ENCODE measurements around the gene VPS13D. TPM values are rescaled to one million over a fixed set of nuclear protein-coding genes. Genes with fewer than 3 reads are reported as not detected.

Gene VPS13D
- total RNA-seq, 2 experiments from 2014 or later, result 52.6 to 53.3 TPM

DNA sequence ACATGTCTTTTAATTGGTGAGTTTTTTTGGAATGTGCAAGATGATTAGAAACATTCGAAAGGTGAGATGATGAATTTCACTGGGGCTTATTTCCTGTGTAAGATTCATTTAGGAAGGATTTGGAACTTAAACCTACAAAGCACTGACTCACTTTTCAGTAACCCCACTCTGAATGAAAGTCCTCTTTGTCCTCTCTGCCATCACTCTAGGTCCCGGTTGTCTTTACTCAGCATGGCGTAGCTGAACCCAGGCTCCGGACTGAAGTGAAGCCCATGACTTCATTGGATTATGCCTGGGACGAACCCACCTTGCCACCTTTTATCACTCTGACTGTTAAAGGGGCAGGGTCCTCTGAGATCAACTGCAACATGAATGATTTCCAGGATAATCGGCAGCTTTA, 139.4 kb downstream of the VPS13D start:
- Mint-ChIP-seq H3K4me3 (no peak overlapping the region), H3K27me3 (no peaks in the 10 kb centered on the region), H3K36me3 (peaks cover 49% of the 10 kb centered on the region), H3K9me3 (no peaks in the 10 kb centered on the region), H3K4me1 (peaks cover 6% of the 10 kb centered on the region), H3K27ac (no peak overlapping the region)
- ATAC-seq (ENCODE audit: low read depth) (no peak), DNase-seq (no peak)
- POLR2A ChIA-PET, result no interaction called here

DNA sequence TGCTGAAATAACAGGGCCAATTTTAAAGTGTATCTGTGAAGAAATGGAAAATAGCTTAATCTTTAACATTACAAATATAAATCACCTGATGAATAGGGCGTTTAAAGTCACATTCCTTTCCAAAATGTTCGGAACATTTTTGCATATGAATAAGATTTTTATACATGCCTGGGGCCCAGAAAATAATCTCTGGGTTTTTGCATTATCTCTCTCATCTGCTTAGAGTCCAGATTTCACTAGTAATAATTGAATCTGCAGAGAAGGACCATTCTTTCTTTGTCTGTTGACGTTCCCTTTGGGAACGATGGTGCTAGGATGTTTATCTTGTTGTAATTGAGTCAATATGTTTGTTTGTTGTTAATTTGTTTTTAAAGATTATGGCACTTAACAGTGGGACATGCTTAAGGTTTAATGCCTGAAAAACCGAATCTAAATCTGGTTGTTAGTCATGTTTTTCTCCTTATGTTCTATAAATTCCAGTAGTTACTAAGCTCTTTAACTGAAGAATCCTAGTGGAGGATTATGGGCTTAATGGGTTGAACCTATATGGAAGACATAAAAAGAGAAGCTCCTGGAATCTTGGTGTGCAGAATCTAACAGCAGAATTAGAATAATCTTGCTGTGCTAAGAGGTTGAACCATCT, 140.6 kb downstream of the VPS13D start:
- Mint-ChIP-seq H3K27me3 (no peaks in the 10 kb centered on the region), H3K4me1 (peaks cover 8% of the 10 kb centered on the region), H3K4me3 (no peak overlapping the region), H3K9me3 (no peaks in the 10 kb centered on the region), H3K27ac (no peak overlapping the region), H3K36me3 (peaks cover 42% of the 10 kb centered on the region)
- POLR2A ChIA-PET, result no interaction called here
- DNase-seq (no peak), ATAC-seq (ENCODE audit: low read depth) (no peak)

DNA sequence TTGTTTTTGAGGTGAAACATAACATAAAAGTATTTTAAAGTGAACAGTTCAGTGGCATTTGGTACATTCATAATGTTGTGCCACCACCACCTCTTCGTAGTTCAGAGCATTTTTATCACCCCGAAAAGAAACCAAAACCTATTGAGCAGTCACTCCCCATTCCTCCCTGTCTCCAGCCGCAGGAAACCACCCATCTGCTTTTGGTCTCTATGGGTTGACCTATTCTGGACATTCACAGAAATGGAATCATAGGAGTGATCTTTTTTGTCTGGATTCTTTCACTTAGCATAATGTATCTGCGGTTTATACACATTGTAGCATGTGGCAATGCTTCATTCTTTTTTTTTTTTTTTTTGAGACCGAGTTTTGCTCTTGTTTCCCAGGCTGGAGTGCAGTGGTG, 141.2 kb downstream of the VPS13D start:
- no peaks in the 10 kb centered on the region for H3K27me3 Mint-ChIP-seq
- ATAC-seq (ENCODE audit: low read depth) (no peak), DNase-seq (no peak)
- H3K4me3 Mint-ChIP-seq, result no peak overlapping the region
- POLR2A ChIA-PET, result interaction anchor here (0.8 kb wide), 1 partner anchor 30 kb away, joined by 3 read pairs; no protein-coding TSS in a partner anchor
- peaks cover 10% of the 10 kb centered on the region for H3K4me1 Mint-ChIP-seq
- H3K9me3 Mint-ChIP-seq, result no peaks in the 10 kb centered on the region
- peaks cover 44% of the 10 kb centered on the region for H3K36me3 Mint-ChIP-seq
- no peak overlapping the region for H3K27ac Mint-ChIP-seq

DNA sequence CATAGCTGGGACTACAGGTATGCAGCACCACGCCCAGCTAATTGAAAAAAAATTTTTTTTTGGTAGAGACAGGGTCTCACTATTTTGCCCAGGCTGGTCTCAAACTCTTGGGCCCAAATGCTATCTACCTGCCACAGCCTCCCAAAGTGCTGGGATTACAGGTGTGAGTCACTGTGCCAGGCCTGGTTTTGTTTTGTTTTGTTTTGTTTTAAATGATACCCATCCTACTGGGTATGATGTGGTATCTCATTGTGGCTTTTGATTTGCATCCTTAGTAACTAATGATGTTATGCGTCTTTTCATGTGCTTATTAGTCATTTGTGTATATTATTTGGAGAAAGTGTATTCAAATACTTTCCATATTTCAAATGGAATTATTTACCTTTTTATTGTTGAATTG, 142.3 kb downstream of the VPS13D start:
- H3K9me3 Mint-ChIP-seq, result no peaks in the 10 kb centered on the region
- POLR2A ChIA-PET, result no interaction called here
- H3K4me1 Mint-ChIP-seq, result peaks cover 15% of the 10 kb centered on the region
- peaks cover 41% of the 10 kb centered on the region for H3K36me3 Mint-ChIP-seq
- ATAC-seq (ENCODE audit: low read depth), result no peak
- no peak overlapping the region for H3K4me3 Mint-ChIP-seq
- H3K27me3 Mint-ChIP-seq, result no peaks in the 10 kb centered on the region
- no peak for DNase-seq
- H3K27ac Mint-ChIP-seq, result no peak overlapping the region

DNA sequence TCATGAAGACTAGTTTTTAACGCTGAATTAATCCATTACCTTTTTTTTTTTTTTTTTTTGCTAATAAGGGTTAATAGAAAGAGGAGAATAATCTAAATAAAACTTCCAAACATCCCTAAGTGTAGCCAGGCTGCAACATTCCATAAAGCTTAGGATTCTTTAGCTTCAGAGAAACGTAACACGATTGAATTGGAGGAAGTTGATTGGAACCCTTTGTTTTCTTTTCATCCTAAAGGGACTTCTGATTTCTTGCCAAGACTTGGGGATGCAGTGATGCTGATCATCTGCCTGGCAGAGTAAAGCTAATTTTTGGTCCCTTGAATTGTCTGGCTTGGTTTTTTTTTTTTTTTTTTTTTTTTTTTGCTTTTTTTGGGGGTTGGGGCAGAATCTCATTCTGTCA, 142.9 kb downstream of the VPS13D start:
- POLR2A ChIA-PET, result no interaction called here
- Mint-ChIP-seq H3K36me3 (peaks cover 41% of the 10 kb centered on the region), H3K27me3 (no peaks in the 10 kb centered on the region), H3K4me1 (peaks cover 15% of the 10 kb centered on the region), H3K9me3 (no peaks in the 10 kb centered on the region), H3K27ac (no peak overlapping the region), H3K4me3 (no peak overlapping the region)
- ATAC-seq (ENCODE audit: low read depth) (no peak), DNase-seq (no peak)

DNA sequence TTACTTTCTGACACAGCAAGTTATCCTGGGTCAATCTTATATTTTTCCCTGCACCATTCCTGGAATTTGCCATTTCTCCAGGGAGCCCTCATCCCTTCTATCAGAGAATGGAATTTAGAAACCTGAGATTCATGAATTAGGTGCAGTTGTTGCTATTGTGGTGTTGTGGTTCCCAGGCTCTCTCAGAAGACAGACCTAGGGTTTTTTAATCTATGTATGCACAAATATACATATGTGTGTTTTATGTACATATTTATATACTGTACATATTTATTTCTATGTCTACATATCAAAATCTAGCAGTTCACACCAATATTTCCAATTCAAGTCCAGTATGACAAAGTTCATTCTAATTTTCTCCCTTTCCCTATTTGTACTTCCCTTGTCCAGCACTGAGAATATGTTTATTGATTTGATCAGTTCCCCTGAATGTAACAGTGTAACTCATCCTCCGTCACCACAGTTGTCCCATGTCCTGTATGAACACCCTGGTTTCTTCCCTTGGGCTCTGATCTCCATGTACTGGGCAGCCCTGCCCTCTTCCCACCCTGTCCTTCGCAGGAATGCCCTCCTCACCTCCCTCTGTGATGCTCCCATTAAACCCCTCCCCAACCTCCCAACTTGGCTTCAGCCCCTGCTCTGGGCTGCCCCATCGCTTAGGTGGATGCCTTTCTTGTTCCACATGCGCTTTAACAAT, 145.5 kb downstream of the VPS13D start:
- DNase-seq (no peak), ATAC-seq (ENCODE audit: low read depth) (no peak)
- H3K4me1 Mint-ChIP-seq, result peaks cover 15% of the 10 kb centered on the region
- H3K4me3 Mint-ChIP-seq, result no peak overlapping the region
- H3K27me3 Mint-ChIP-seq, result no peaks in the 10 kb centered on the region
- no peak overlapping the region for H3K27ac Mint-ChIP-seq
- POLR2A ChIA-PET, result no interaction called here
- peaks cover 38% of the 10 kb centered on the region for H3K36me3 Mint-ChIP-seq
- H3K9me3 Mint-ChIP-seq, result no peaks in the 10 kb centered on the region

DNA sequence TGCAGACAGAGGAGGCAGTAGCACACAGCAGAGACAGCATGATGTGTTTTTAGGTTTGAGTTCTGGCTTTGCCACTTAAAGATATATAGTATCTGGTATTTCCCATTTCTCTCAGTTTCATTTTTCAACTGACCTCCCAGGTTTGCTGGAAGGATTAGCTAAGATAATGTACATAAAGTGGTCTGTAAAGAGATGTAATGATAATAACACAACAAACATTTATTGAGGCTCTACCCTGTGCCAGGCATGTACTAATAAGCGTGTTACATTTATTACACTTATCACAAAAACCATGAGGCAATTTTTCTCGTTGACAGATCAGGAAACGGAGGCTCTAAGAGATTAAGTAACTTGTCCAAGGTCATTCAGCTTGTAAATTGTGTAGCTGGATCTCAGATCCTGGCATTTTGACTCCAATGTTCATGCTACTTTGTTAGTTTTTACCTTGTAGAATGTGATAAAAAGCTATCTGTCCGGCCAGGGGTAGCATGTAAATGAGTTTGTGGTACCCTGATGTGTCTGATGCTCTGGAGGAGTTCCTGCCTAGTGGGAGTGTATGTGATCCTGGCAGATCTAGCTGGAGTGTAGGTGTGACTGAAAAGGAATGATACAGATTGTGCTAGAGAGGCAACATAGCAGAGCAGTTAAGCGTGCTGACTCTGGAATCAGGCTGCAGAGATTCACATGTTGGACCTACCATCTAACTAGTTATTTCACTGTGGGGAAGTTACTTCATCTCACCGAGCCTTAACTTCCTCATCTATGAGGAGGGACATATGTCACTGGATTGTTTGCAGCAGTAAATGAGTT, 146.6 kb downstream of the VPS13D start:
- Mint-ChIP-seq H3K36me3 (peaks cover 41% of the 10 kb centered on the region), H3K27me3 (no peaks in the 10 kb centered on the region), H3K9me3 (no peaks in the 10 kb centered on the region), H3K4me1 (peaks cover 15% of the 10 kb centered on the region), H3K27ac (no peak overlapping the region), H3K4me3 (no peak overlapping the region)
- ATAC-seq (ENCODE audit: low read depth), result no peak
- DNase-seq, result no peak
- POLR2A ChIA-PET, result no interaction called here

DNA sequence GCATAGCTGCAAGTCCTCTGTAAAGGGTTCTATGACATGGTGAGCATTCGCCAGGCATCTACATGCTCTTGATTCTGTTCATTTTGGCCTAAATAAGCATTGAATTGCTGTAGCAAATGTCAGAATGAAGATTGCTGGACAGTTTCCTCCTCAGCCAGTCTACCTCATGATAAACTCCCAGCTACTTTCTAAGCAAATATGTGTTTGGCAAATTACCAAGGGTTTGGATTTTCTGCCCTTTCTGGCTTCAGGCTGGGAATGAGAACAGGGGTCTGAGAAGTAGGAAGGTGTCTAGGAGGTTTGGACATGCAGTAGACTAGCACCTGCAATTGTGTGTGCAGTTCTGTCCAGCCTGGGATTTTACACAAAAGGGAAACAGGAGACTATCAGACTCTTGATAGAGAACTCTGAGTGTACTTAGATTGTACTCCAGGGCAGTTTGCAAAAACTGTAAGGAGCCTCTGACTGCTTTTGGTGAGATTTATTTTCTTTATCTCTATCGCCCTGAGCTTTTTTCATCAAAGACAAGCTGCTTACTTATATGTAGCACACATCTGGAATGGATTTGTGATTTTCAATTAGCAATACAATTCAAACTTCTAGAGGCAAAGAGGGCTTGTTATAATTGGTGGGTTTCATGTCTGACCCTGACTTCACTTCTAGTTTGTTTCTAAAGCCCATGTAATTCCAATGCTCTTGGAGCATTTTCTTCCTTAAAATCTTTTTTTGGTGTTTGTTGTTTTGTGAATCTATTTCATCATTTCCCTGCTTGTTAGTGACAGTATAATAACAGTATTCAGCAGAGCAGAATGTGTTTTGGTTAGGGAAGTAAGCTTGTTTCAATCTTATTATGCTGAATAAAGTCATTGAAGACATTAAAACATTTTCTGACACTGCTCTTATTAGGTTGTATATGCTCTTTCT, 150.8 kb downstream of the VPS13D start:
- peaks cover 25% of the 10 kb centered on the region for H3K4me1 Mint-ChIP-seq
- H3K27me3 Mint-ChIP-seq, result no peaks in the 10 kb centered on the region
- peaks cover 63% of the 10 kb centered on the region for H3K36me3 Mint-ChIP-seq
- no peak for DNase-seq
- H3K27ac Mint-ChIP-seq, result no peak overlapping the region
- POLR2A ChIA-PET, result no interaction called here
- ATAC-seq (ENCODE audit: low read depth), result no peak
- H3K9me3 Mint-ChIP-seq, result peaks cover 3% of the 10 kb centered on the region
- H3K4me3 Mint-ChIP-seq, result no peak overlapping the region

DNA sequence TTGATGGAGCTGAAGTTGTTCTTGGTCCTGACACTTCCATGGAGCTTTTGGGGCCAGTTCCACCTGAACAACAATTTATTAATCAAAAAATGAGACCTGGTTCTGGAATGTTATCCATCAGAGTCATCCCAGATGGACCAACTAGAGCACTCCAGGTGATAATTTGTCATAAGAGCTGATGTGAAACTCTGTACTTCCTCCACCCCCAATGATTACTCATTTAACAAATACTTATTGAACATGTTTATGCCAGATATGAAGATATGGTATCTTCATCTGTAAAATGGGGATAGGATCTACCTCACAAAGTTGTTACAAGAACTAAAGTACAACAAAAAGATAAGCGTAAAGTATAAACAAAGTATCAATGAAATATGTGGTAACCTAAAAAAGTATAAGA, 153.2 kb downstream of the VPS13D start:
- Mint-ChIP-seq H3K27me3 (no peaks in the 10 kb centered on the region), H3K36me3 (peaks cover 75% of the 10 kb centered on the region), H3K4me1 (peaks cover 28% of the 10 kb centered on the region), H3K4me3 (no peak overlapping the region), H3K9me3 (peaks cover 16% of the 10 kb centered on the region), H3K27ac (no peak overlapping the region)
- POLR2A ChIA-PET, result interaction anchor here (0.6 kb wide), 1 partner anchor 241 kb away, joined by 3 read pairs; no protein-coding TSS in a partner anchor
- DNase-seq (no peak), ATAC-seq (ENCODE audit: low read depth) (no peak)

DNA sequence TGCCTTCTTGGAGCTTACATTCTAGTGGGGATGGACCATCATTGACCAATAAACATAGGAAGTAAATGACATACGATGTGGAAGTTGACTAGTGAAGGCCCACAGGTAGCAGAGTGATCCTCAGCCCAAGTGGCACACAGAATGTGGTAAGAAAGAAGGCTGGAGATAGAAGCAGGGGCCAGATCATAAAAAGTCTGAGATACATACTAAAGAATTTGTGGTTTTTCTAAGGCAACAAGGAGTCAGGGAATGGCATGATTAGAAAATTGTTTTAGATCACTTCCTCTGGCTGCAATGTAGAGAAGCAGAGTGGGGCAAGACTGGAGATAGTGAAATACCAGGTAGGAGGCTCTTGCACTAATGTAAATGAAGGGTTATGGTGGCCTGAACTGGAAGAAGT, 154.0 kb downstream of the VPS13D start:
- Mint-ChIP-seq H3K4me3 (peak overlapping the region; percentile 19), H3K36me3 (peaks cover 80% of the 10 kb centered on the region), H3K9me3 (peaks cover 21% of the 10 kb centered on the region), H3K27ac (peak overlapping the region; percentile 69), H3K27me3 (no peaks in the 10 kb centered on the region), H3K4me1 (peaks cover 28% of the 10 kb centered on the region)
- DNase-seq, result no peak
- POLR2A ChIA-PET, result no interaction called here
- ATAC-seq (ENCODE audit: low read depth), result no peak

DNA sequence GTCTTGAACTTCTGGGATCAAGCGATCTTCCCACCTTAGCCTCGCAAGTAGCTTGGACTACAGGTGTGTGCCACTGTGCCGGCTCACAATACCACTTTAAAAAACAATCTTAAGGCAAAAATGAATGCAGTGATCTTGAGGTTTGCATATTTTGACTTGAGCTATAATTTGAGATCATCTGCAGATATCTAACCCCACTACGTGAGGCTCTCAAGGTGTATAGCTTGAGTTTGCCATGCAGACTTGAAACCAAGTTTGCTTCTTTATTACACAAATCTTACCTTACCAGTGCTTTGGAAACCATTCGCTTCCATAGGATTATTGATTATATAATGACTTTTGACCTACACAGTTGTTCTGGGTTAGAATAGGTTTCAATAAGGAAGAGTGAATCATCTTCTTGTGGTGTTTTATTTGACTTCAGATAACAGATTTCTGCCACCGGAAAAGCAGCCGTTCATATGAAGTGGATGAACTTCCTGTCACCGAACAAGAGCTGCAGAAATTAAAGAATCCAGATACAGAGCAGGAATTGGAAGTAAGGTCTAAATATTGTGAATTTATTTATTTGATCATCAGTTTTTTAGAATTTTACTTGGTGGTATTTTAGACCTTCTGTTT, 155.1 kb downstream of the VPS13D start:
- ATAC-seq (ENCODE audit: low read depth), result peak; percentile 69
- peaks cover 28% of the 10 kb centered on the region for H3K4me1 Mint-ChIP-seq
- POLR2A ChIA-PET, result interaction anchor here (0.8 to 1.8 kb wide), 3 partner anchors 23 to 234 kb away, joined by 3 to 10 read pairs (median 4); partner anchors contain the start of gene DHRS3
- H3K27me3 Mint-ChIP-seq, result no peaks in the 10 kb centered on the region
- no peak for DNase-seq
- peak overlapping the region; percentile 49 for H3K27ac Mint-ChIP-seq
- peaks cover 26% of the 10 kb centered on the region for H3K9me3 Mint-ChIP-seq
- peaks cover 81% of the 10 kb centered on the region for H3K36me3 Mint-ChIP-seq
- peak overlapping the region; percentile 29 for H3K4me3 Mint-ChIP-seq

DNA sequence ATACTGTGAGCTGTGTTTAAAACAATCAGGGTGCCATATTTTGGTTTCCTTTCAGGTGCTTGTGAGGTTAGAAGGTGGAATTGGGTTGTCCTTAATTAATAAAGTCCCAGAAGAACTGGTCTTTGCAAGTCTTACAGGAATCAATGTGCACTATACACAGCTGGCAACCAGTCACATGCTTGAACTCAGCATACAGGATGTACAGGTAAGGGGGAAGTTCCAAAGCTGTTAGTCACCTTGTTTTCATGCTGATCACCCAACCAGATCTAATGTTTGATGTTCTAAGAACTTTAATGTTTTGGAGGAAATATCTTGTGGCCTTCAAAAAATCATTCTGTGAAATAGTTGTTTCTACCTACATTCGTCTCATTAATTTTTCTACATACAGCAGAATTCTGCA, 156.3 kb downstream of the VPS13D start:
- Mint-ChIP-seq H3K27me3 (no peaks in the 10 kb centered on the region), H3K27ac (peak overlapping the region; percentile 59), H3K4me3 (peak overlapping the region; percentile 47), H3K36me3 (peaks cover 91% of the 10 kb centered on the region), H3K4me1 (peaks cover 28% of the 10 kb centered on the region), H3K9me3 (peaks cover 26% of the 10 kb centered on the region)
- ATAC-seq (ENCODE audit: low read depth), result peak; percentile 65
- POLR2A ChIA-PET, result no interaction called here
- no peak for DNase-seq

Data from activated naive CD8-positive, alpha-beta T cell treated with anti-CD3 and anti-CD28 coated beads, Interleukin-2, amount 10 ng/mL, durations not matched to agents 7 days and 5 days (primary cell).